ENCODE data around the gene MINDY4.

Gene MINDY4

GRCh38 chr7:30905078-30906012 lies 134.1 kb downstream of the MINDY4 start:
- no peak for TF ChIP-seq EGR1 (IDR thresholded peaks at IDR 0.05)
- TF ChIP-seq, protein P1, sequence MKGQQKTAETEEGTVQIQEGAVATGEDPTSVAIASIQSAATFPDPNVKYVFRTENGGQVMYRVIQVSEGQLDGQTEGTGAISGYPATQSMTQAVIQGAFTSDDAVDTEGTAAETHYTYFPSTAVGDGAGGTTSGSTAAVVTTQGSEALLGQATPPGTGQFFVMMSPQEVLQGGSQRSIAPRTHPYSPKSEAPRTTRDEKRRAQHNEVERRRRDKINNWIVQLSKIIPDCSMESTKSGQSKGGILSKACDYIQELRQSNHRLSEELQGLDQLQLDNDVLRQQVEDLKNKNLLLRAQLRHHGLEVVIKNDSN (IDR thresholded peaks at IDR 0.05) = no peak
- TF ChIP-seq, protein P2, sequence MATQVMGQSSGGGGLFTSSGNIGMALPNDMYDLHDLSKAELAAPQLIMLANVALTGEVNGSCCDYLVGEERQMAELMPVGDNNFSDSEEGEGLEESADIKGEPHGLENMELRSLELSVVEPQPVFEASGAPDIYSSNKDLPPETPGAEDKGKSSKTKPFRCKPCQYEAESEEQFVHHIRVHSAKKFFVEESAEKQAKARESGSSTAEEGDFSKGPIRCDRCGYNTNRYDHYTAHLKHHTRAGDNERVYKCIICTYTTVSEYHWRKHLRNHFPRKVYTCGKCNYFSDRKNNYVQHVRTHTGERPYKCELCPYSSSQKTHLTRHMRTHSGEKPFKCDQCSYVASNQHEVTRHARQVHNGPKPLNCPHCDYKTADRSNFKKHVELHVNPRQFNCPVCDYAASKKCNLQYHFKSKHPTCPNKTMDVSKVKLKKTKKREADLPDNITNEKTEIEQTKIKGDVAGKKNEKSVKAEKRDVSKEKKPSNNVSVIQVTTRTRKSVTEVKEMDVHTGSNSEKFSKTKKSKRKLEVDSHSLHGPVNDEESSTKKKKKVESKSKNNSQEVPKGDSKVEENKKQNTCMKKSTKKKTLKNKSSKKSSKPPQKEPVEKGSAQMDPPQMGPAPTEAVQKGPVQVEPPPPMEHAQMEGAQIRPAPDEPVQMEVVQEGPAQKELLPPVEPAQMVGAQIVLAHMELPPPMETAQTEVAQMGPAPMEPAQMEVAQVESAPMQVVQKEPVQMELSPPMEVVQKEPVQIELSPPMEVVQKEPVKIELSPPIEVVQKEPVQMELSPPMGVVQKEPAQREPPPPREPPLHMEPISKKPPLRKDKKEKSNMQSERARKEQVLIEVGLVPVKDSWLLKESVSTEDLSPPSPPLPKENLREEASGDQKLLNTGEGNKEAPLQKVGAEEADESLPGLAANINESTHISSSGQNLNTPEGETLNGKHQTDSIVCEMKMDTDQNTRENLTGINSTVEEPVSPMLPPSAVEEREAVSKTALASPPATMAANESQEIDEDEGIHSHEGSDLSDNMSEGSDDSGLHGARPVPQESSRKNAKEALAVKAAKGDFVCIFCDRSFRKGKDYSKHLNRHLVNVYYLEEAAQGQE (IDR thresholded peaks at IDR 0.05; ENCODE audit: low read depth) = no peak
- no peak for TF ChIP-seq FOXM1 (IDR thresholded peaks at IDR 0.05; ENCODE audit: borderline replicate concordance, low read depth)
- TF ChIP-seq MAX (IDR thresholded peaks at IDR 0.05) = no peak
- TF ChIP-seq CREB1 (IDR thresholded peaks at IDR 0.05; ENCODE audit: low read depth) = no peak
- no peak for TF ChIP-seq YY1 (IDR thresholded peaks at IDR 0.05; ENCODE audit: low read depth)
- no peak for TF ChIP-seq TCF12 (IDR thresholded peaks at IDR 0.05; ENCODE audit: low read depth)
- TF ChIP-seq EP300 (IDR thresholded peaks at IDR 0.05; ENCODE audit: borderline replicate concordance) = no peak
- TF ChIP-seq TEAD4 (IDR thresholded peaks at IDR 0.05) = no peak
- no peak for TF ChIP-seq NFIC (IDR thresholded peaks at IDR 0.05)
- no peak for TF ChIP-seq TAF1 (IDR thresholded peaks at IDR 0.05; ENCODE audit: low read depth)
- no peak for TF ChIP-seq RAD21 (IDR thresholded peaks at IDR 0.05; ENCODE audit: low read depth)
- TF ChIP-seq CEBPB (IDR thresholded peaks at IDR 0.05) = no peak

DNA sequence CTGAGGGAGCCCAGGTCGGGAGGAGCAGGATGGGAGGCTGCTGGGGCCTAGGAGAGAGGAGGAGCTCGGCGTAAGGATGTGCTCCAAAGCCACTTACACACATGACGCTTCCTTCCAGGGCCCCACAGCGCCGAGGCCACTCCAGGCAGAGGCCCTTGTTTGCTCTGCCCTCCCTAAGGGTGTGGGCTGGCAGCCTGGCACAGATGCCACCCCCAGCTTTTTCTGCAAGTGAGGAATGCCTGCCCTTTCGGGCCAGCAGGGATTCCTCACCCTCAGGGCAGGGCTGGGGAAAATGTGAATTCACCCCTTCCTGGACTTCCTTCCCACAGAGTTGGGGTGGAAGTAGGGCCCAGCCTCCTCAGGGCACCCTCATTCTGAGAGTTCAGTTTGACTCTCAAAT lies 134.8 kb downstream of the MINDY4 start:
- TF ChIP-seq CREB1 (IDR thresholded peaks at IDR 0.05; ENCODE audit: low read depth) = no peak
- no peak for TF ChIP-seq RAD21 (IDR thresholded peaks at IDR 0.05; ENCODE audit: low read depth)
- no peak for TF ChIP-seq EGR1 (IDR thresholded peaks at IDR 0.05)
- TF ChIP-seq TCF12 (IDR thresholded peaks at IDR 0.05; ENCODE audit: low read depth) = no peak
- no peak for TF ChIP-seq CEBPB (IDR thresholded peaks at IDR 0.05)
- no peak for TF ChIP-seq MAX (IDR thresholded peaks at IDR 0.05)
- TF ChIP-seq, protein P2 (IDR thresholded peaks at IDR 0.05; ENCODE audit: low read depth) = no peak
- no peak for TF ChIP-seq FOXM1 (IDR thresholded peaks at IDR 0.05; ENCODE audit: borderline replicate concordance, low read depth)
- TF ChIP-seq, protein P1 (IDR thresholded peaks at IDR 0.05) = no peak
- no peak for TF ChIP-seq ZBTB7A (IDR thresholded peaks at IDR 0.05; ENCODE audit: low read depth)
- no peak for TF ChIP-seq YY1 (IDR thresholded peaks at IDR 0.05; ENCODE audit: low read depth)
- no peak for TF ChIP-seq EP300 (IDR thresholded peaks at IDR 0.05; ENCODE audit: borderline replicate concordance)
- no peak for TF ChIP-seq TEAD4 (IDR thresholded peaks at IDR 0.05)

DNA sequence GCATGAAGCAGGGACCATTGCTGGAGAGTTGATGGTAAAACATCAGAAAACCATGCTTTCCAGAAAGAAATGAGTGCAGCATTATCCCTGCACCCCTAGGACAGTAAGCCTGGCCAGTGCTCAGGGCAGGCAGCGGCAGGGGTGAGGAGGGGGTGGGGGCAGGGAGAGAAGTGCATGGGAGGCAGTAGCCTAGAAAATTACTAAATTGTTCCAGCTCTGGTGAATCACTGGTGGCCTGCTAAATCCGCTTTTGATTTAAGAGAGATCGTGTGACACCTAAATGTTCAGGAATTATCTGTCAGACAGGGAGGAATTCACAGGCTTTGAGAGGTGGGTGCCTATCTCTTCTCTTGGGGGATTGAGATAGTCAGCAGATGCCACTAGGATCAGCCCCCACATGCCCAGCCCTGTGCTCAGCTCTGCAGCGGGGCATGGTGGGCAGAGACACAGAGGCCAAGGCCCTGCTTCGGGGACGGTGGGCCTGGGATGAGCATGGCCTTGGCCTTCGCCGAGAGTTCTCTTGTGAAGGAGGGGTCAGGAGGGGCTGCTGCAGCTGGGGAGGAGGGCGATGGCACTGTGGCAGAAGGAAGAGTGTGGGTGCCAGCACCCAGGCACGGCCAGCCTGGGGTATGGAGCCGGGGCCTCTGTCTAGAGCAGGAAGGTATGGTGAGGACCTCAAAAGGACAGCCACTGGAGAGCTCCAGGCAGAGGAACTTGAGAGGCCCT lies 135.5 kb downstream of the MINDY4 start:
- TF ChIP-seq, protein P2 (IDR thresholded peaks at IDR 0.05; ENCODE audit: low read depth) = no peak
- TF ChIP-seq MAX (IDR thresholded peaks at IDR 0.05) = no peak
- TF ChIP-seq FOXM1 (IDR thresholded peaks at IDR 0.05; ENCODE audit: borderline replicate concordance, low read depth) = no peak
- no peak for TF ChIP-seq EP300 (IDR thresholded peaks at IDR 0.05; ENCODE audit: borderline replicate concordance)
- TF ChIP-seq RAD21 (IDR thresholded peaks at IDR 0.05; ENCODE audit: low read depth) = no peak
- TF ChIP-seq NFIC (IDR thresholded peaks at IDR 0.05) = no peak
